Stomach (tissue), 9 donors: ENCODE results near the gene PRKCG. TPM values are rescaled to one million over a fixed set of nuclear protein-coding genes. Genes with fewer than 3 reads are reported as not detected.

Experiments
- DNase-seq, 2 donors: peaks; one replicate each; pipeline versions ENCODE4 v3.0.0 to v3.0.0-alpha.2; 2013 to 2019
- H3K27ac ChIP-seq, 5 donors: fragments of 200-600 bp in 4 of 5; sonication (generic) in 4 of 5; one replicate each; pipeline ENCODE4 v1.5.1; 2013 to 2019; ENCODE audit warnings: mild to moderate bottlenecking in 1 of 5, moderate library complexity in 1 of 5
- H3K27me3 ChIP-seq, 3 donors: fragments of 200-600 bp; sonication (generic); one replicate each; pipeline ENCODE4 v1.5.1; 2017 to 2019; ENCODE audit warnings: mixed run types in 1 of 3
- H3K36me3 ChIP-seq, 4 donors: fragments of 200-600 bp; sonication (generic); 1 replicate in 3 of 4; 2 replicates in 1 of 4; pipeline ENCODE4 v1.5.1; 2016 to 2019
- H3K4me1 ChIP-seq, 4 donors: fragments of 200-600 bp; sonication (generic); one replicate each; pipeline ENCODE4 v1.5.1; 2016 to 2019
- H3K4me3 ChIP-seq, 4 donors: fragments of 200-600 bp; sonication (generic) in 3 of 4; one replicate each; pipeline ENCODE4 v1.5.1; 2016 to 2019; ENCODE audit warnings: mild to moderate bottlenecking in 1 of 4
- H3K9me3 ChIP-seq, 4 donors: fragments of 200-600 bp; sonication (generic); one replicate each; pipeline ENCODE4 v1.5.1; 2016 to 2019
- CTCF ChIP-seq, 7 experiments: fragments of 450-650 bp in 4 of 7; fragments of 200-600 bp in 3 of 7; sonication (generic) in 3 of 7; IDR thresholded peaks; one replicate each; pipeline ENCODE4 v1.5.1; 2016 to 2019; ENCODE audit warnings: antibody characterized with exemption in 7 of 7, control low read depth in 2 of 7, mild to moderate bottlenecking in 1 of 7
- EP300 ChIP-seq: sonication (generic); formaldehyde crosslinking; IDR thresholded peaks from one replicate; pipeline ENCODE4 v1.6.1; 2017; ENCODE audit warnings: antibody characterized with exemption
- POLR2A ChIP-seq, 4 donors: fragments of 450-650 bp; IDR thresholded peaks; one replicate each; pipeline ENCODE4 v1.6.1; 2016; ENCODE audit warnings: antibody characterized with exemption in 4 of 4, control low read depth in 2 of 4, mild to moderate bottlenecking in 1 of 4, moderate library complexity in 1 of 4
- POLR2AphosphoS5 ChIP-seq, 3 donors: sonication (generic); formaldehyde crosslinking; IDR thresholded peaks; one replicate each; pipeline ENCODE4 v1.6.1; 2016; ENCODE audit warnings: antibody characterized with exemption in 3 of 3
- WGBS, 5 donors: extraction: QIAGEN DNeasy Blood & Tissue Kit in 3 of 5; methylation state at CpG; one replicate each; pipeline versions ENCODE4 v1.1.5 to v1.1.7; 2013 to 2018; 5-methylcytosine and 5-hydroxymethylcytosine counted together
- intact Hi-C: fragments of 100-400 bp; cut with DNase I; formaldehyde crosslinking; loops from one replicate; pipeline ENCODE4 v1.15.1; 2023; ENCODE audit warnings: low total_unique reads
- polyA plus RNA-seq, 3 donors: library from polyadenylated mRNA; stranded (reverse); fragments of 200-250 nt; gene quantifications; one replicate each; pipeline ENCODE4 v1.2.3, GENCODE V29; 2013
- total RNA-seq, 5 donors: library from RNA; depleted of rRNA; stranded (reverse); fragments of >200 nt; gene quantifications; one replicate each; pipeline versions ENCODE4 v1.1.0 to v1.2.3, GENCODE V29; 2014 to 2016
- donor health status: healthy with polysubstance abuse.
- donor health status: Bipolar disorder and iron deficiency.
- donor health status: healthy.

PRKCG gene
- total and polyA plus RNA-seq, 8 donors, result 0.25 to 0.30 TPM; not detected in 6

GRCh38 chr19:53907193-53907581 is 25.2 kb downstream of the PRKCG start:
- Histone ChIP-seq H3K27ac (no peak overlapping the region), H3K9me3 (no peaks in the 10 kb centered on the region), H3K36me3 (no peaks in the 10 kb centered on the region), H3K27me3 (peaks cover 20 to 98% (median 68%) of the 10 kb centered on the region in 3 donors), H3K4me1 (peaks cover 9 to 40% (median 25%) of the 10 kb centered on the region in 4 donors), H3K4me3 (no peak overlapping the region)
- DNase-seq, result no peak
- intact Hi-C loops, result loop anchor here (10.0 kb wide), 1 partner anchor 118 kb away; no protein-coding TSS in a partner anchor
- TF ChIP-seq EP300 (no peak), CTCF (IDR thresholded peaks at IDR 0.05) (no peak), POLR2A (IDR thresholded peaks at IDR 0.05) (no peak), POLR2AphosphoS5 (IDR thresholded peaks at IDR 0.05) (no peak)
- WGBS, 5 donors, result 24 to 34% (median 26%) methylated on average over 14 of the region's 14 CpGs

GRCh38 chr19:53907690-53908089 is 25.7 kb downstream of the PRKCG start:
- DNase-seq, result no peak
- intact Hi-C loops, result loop anchor here (10.0 kb wide), 1 partner anchor 117 kb away; no protein-coding TSS in a partner anchor
- peak overlapping the region in 1 of 4 donors; percentile 10 for H3K4me3 ChIP-seq
- peaks cover 20 to 98% (median 73%) of the 10 kb centered on the region in 3 donors for H3K27me3 ChIP-seq
- H3K36me3 ChIP-seq, result no peaks in the 10 kb centered on the region
- peaks cover 9 to 40% (median 25%) of the 10 kb centered on the region in 4 donors for H3K4me1 ChIP-seq
- 11 to 24% (median 19%) methylated on average over 15 to 17 of the region's 17 CpGs for WGBS, 5 donors
- no peaks in the 10 kb centered on the region for H3K9me3 ChIP-seq
- TF ChIP-seq POLR2AphosphoS5 (IDR thresholded peaks at IDR 0.05), result no peak
- TF ChIP-seq CTCF (IDR thresholded peaks at IDR 0.05), result no peak
- TF ChIP-seq EP300, result no peak
- TF ChIP-seq POLR2A (IDR thresholded peaks at IDR 0.05), result no peak
- no peak overlapping the region for H3K27ac ChIP-seq

GRCh38 chr19:53908106-53908934 is 26.3 kb downstream of the PRKCG start:
- intact Hi-C loops, result loop anchor here (10.0 kb wide), 1 partner anchor 116 kb away; no protein-coding TSS in a partner anchor
- DNase-seq, result peak; percentile 33 to 72
- H3K36me3 ChIP-seq, result no peaks in the 10 kb centered on the region
- 2 to 4% (median 3%) methylated on average over 19 to 51 of the region's 51 CpGs for WGBS, 5 donors
- TF ChIP-seq EP300 (no peak), CTCF (IDR thresholded peaks at IDR 0.05) (no peak), POLR2AphosphoS5 (IDR thresholded peaks at IDR 0.05) (no peak), POLR2A (IDR thresholded peaks at IDR 0.05) (no peak)
- peak overlapping the region in 3 of 4 donors; percentile 10 to 11 (median 10) for H3K4me3 ChIP-seq
- H3K4me1 ChIP-seq, result peaks cover 9 to 40% (median 25%) of the 10 kb centered on the region in 4 donors
- H3K9me3 ChIP-seq, result no peaks in the 10 kb centered on the region
- H3K27ac ChIP-seq, result no peak overlapping the region
- H3K27me3 ChIP-seq, result peaks cover 20 to 98% (median 78%) of the 10 kb centered on the region in 3 donors

- intact Hi-C loops, result loop anchor here (10.0 kb wide), 1 partner anchor 116 kb away; no protein-coding TSS in a partner anchor
- Histone ChIP-seq H3K36me3 (no peaks in the 10 kb centered on the region), H3K9me3 (no peaks in the 10 kb centered on the region), H3K27me3 (peaks cover 20 to 98% (median 78%) of the 10 kb centered on the region in 3 donors), H3K27ac (no peak within 1 kb of the TSS), H3K4me3 (peak within 1 kb of the TSS in 3 of 4 donors; percentile 10 to 11 (median 10)), H3K4me1 (peaks cover 9 to 40% (median 25%) of the 10 kb centered on the region in 4 donors)
- TF ChIP-seq EP300 (no peak), POLR2AphosphoS5 (IDR thresholded peaks at IDR 0.05) (no peak), POLR2A (IDR thresholded peaks at IDR 0.05) (no peak), CTCF (IDR thresholded peaks at IDR 0.05) (no peak)
- WGBS, 5 donors, result 2 to 3% (median 2%) methylated on average over 15 to 28 of the region's 28 CpGs
- DNase-seq, result peak in 1 of 2 donors; percentile 24
These were observed 27.0 kb downstream of the PRKCG start, which contains the start of gene CACNG7 for GRCh38 chr19:53908935-53909415. Gene CACNG7 (plus strand): TSS chr19:53909278. CDS start chr19:53912832, 3,554 bp downstream.
